Stromal cell of bone marrow (primary cell): ENCODE data around the gene TBC1D8.

Experiments
- DNase-seq: peaks from one replicate; pipeline ENCODE4 v3.0.0-alpha.2; 2012; ENCODE audit warnings: low read depth

The TBC1D8 gene

GRCh38 chr2:100976645-100977391, 174.4 kb downstream of the TBC1D8 start:
- DNase-seq: no peak

- no peak for DNase-seq
These were observed 175.1 kb downstream of the TBC1D8 start for GRCh38 chr2:100976061-100976460.

- DNase-seq: no peak
These were observed 175.7 kb downstream of the TBC1D8 start for GRCh38 chr2:100975521-100975785.

GRCh38 chr2:100974712-100975520, 176.3 kb downstream of the TBC1D8 start:
- DNase-seq: no peak

GRCh38 chr2:100972452-100972851, 178.7 kb downstream of the TBC1D8 start:
- DNase-seq: no peak

- no peak for DNase-seq
These were observed 180.0 kb downstream of the TBC1D8 start for GRCh38 chr2:100971221-100971620.

- DNase-seq: no peak
These were observed 181.2 kb downstream of the TBC1D8 start for GRCh38 chr2:100969998-100970397.

GRCh38 chr2:100968146-100969145, 182.7 kb downstream of the TBC1D8 start:
- no peak for DNase-seq

- DNase-seq: no peak
These were observed 183.5 kb downstream of the TBC1D8 start for GRCh38 chr2:100967716-100968115.

- DNase-seq: no peak
These were observed 185.6 kb downstream of the TBC1D8 start for GRCh38 chr2:100965596-100965995.

- DNase-seq: no peak
These were observed 186.5 kb downstream of the TBC1D8 start for GRCh38 chr2:100964681-100965169.

GRCh38 chr2:100964222-100964621, 187.0 kb downstream of the TBC1D8 start:
- DNase-seq: no peak

- no peak for DNase-seq
These were observed 188.2 kb downstream of the TBC1D8 start for GRCh38 chr2:100963026-100963375.

- DNase-seq: no peak
These were observed 188.7 kb downstream of the TBC1D8 start for GRCh38 chr2:100962366-100963025.

GRCh38 chr2:100960688-100961087, 190.5 kb downstream of the TBC1D8 start:
- no peak for DNase-seq

GRCh38 chr2:100959225-100959880, 191.8 kb downstream of the TBC1D8 start:
- DNase-seq: no peak

- peak; percentile 94 for DNase-seq
These were observed 193.1 kb downstream of the TBC1D8 start for GRCh38 chr2:100957996-100958653.
